Right atrium auricular region (tissue), 2 donors: Measurements from ENCODE around the gene BCL2. TPM values are rescaled to one million over a fixed set of nuclear protein-coding genes. Genes with fewer than 3 reads are reported as not detected.

Experiments used
- DNase-seq: peaks from one replicate; pipeline ENCODE4 v3.0.0-alpha.2; 2019; ENCODE audit warnings: low spot score
- H3K27ac ChIP-seq, 2 donors: fragments of 200-600 bp; sonication (generic); 1 replicate in 1 of 2; 2 replicates in 1 of 2; pipeline ENCODE4 v1.5.1; 2016 to 2019
- H3K27me3 ChIP-seq, 2 donors: fragments of 200-600 bp; sonication (generic); one replicate each; pipeline versions ENCODE4 v1.5.1 to v1.6.0; 2017 to 2019
- H3K36me3 ChIP-seq: fragments of 200-600 bp; sonication (generic); one replicate; pipeline ENCODE4 v1.5.1; 2016
- H3K4me1 ChIP-seq, 2 donors: fragments of 200-600 bp; sonication (generic); one replicate each; pipeline versions ENCODE4 v1.5.1 to v1.6.0; 2017 to 2019
- H3K4me3 ChIP-seq, 2 donors: fragments of 200-600 bp; sonication (generic); 1 replicate in 1 of 2; 2 replicates in 1 of 2; pipeline ENCODE4 v1.5.1; 2017 to 2019; ENCODE audit warnings: mild to moderate bottlenecking in 1 of 2, moderate library complexity in 1 of 2
- H3K9me3 ChIP-seq, 2 donors: fragments of 200-600 bp; sonication (generic); one replicate each; pipeline ENCODE4 v1.5.1; 2019
- total RNA-seq, 2 donors: library from RNA; depleted of rRNA; stranded (reverse); fragments of >200 nt; gene quantifications; one replicate each; pipeline ENCODE4 v1.1.0, GENCODE V29; 2016
- TF ChIP-seq, protein P1 (sequence below), 2 donors: fragments of 200-600 bp; sonication (generic); IDR thresholded peaks; one replicate each; pipeline ENCODE4 v1.5.1; 2019; ENCODE audit warnings: antibody characterized with exemption in 2 of 2

BCL2 gene
- total RNA-seq, 2 donors from 2014 or later: 6.5 to 8.0 TPM

DNA sequence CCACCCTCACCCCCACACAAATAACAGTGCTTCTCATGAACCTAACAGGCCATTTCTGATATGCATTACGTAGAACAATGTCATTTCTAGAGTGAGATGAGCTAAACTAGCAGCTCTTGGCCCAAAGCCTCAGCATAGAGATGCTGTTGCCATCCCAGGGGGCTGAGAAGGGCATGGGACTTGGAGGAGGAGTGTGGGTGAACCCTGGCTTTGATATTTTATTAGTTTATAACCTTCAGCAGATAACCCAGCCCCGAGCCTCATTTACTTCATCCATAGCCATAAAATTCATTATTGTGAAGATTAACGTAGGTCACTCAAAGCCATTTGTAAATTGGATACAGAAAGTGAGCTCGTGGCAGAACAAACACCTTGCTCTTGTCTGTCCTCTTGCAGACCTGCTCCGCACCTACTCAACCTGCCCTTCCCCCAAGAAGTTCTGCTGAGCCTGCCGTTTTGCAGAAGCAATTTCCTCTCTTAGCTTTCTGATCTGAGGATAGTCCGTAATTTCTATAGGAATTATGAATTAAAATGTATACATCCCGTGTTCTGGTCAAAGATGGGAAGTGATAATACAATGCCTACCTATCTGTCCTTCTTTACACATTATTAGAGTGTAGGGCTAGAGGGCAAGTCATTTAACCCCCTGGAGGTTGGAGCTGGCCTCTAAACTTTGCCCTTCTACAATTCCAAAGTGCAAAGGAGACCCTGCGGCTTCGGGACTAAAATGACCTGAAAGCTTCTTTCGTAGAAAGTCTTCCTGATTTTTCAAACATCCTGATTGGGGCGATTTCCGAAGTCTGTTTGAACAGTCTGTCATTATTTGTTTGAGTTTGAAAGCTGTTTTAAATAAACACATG, 187.4 kb downstream of the BCL2 start:
- no peak for DNase-seq
- Histone ChIP-seq H3K27ac (no peak overlapping the region), H3K4me3 (no peak overlapping the region), H3K36me3 (no peaks in the 10 kb centered on the region), H3K9me3 (no peaks in the 10 kb centered on the region), H3K4me1 (peaks cover 0 to 10% of the 10 kb centered on the region in 2 donors), H3K27me3 (no peaks in the 10 kb centered on the region)
- TF ChIP-seq, protein P1, sequence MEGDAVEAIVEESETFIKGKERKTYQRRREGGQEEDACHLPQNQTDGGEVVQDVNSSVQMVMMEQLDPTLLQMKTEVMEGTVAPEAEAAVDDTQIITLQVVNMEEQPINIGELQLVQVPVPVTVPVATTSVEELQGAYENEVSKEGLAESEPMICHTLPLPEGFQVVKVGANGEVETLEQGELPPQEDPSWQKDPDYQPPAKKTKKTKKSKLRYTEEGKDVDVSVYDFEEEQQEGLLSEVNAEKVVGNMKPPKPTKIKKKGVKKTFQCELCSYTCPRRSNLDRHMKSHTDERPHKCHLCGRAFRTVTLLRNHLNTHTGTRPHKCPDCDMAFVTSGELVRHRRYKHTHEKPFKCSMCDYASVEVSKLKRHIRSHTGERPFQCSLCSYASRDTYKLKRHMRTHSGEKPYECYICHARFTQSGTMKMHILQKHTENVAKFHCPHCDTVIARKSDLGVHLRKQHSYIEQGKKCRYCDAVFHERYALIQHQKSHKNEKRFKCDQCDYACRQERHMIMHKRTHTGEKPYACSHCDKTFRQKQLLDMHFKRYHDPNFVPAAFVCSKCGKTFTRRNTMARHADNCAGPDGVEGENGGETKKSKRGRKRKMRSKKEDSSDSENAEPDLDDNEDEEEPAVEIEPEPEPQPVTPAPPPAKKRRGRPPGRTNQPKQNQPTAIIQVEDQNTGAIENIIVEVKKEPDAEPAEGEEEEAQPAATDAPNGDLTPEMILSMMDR (IDR thresholded peaks at IDR 0.05): no peak

- no peaks in the 10 kb centered on the region for H3K9me3 ChIP-seq
- TF ChIP-seq, protein P1 (IDR thresholded peaks at IDR 0.05): peak; percentile 37 to 81
- DNase-seq: peak; percentile 69
Measured at GRCh38 chr18:63131106-63131958, 188.2 kb downstream of the BCL2 start.

GRCh38 chr18:63130176-63130575, 189.4 kb downstream of the BCL2 start:
- Histone ChIP-seq H3K9me3 (no peaks in the 10 kb centered on the region), H3K27ac (no peak overlapping the region)

More at GRCh38 chr18:63131106-63131958, 188.2 kb downstream of the BCL2 start:
- H3K4me3 ChIP-seq: no peak overlapping the region
- H3K36me3 ChIP-seq: no peaks in the 10 kb centered on the region
- H3K27me3 ChIP-seq: no peaks in the 10 kb centered on the region
- peaks cover 0 to 10% of the 10 kb centered on the region in 2 donors for H3K4me1 ChIP-seq
- H3K27ac ChIP-seq: peak overlapping the region in 1 of 2 donors; percentile 19

GRCh38 chr18:63128237-63128974, 191.2 kb downstream of the BCL2 start:
- TF ChIP-seq, protein P1 (IDR thresholded peaks at IDR 0.05): no peak
- H3K4me3 ChIP-seq: no peak overlapping the region
- no peaks in the 10 kb centered on the region for H3K36me3 ChIP-seq
- no peak for DNase-seq
- H3K27ac ChIP-seq: no peak overlapping the region
- no peaks in the 10 kb centered on the region for H3K9me3 ChIP-seq
- no peaks in the 10 kb centered on the region for H3K27me3 ChIP-seq
- H3K4me1 ChIP-seq: peaks cover 0 to 10% of the 10 kb centered on the region in 2 donors

More at GRCh38 chr18:63130176-63130575, 189.4 kb downstream of the BCL2 start:
- TF ChIP-seq, protein P1 (IDR thresholded peaks at IDR 0.05): no peak
- H3K4me3 ChIP-seq: no peak overlapping the region
- no peaks in the 10 kb centered on the region for H3K36me3 ChIP-seq
- no peak for DNase-seq
- no peaks in the 10 kb centered on the region for H3K27me3 ChIP-seq
- H3K4me1 ChIP-seq: peaks cover 0 to 10% of the 10 kb centered on the region in 2 donors
